GM23338 (cell line): ENCODE measurements around the gene SULF2. TPM values are rescaled to one million over a fixed set of nuclear protein-coding genes. Genes with fewer than 3 reads are reported as not detected.

ENCODE experiments used
- ATAC-seq: fragments of 200-7000 bp; cut with Tn5 transposase; 3 replicates; pipeline ENCODE4 v1.9.1; 2020
- DNase-seq: peaks from one replicate; pipeline ENCODE4 v3.0.0-alpha.2; 2015; ENCODE audit warnings: low spot score
- H2AFZ ChIP-seq: fragments of 200-600 bp; sonication (generic); 2 replicates; pipeline ENCODE4 v1.8.0; 2016; ENCODE audit warnings: antibody characterized with exemption, mild to moderate bottlenecking, moderate library complexity
- H3F3A ChIP-seq: fragments of 200-600 bp; sonication (generic); replicated peaks from 2 replicates; pipeline ENCODE4 v1.8.0; 2017; ENCODE audit warnings: antibody characterized with exemption, mixed run types, low read depth
- H3K27ac ChIP-seq: fragments of 200-600 bp; sonication (generic); 2 replicates; pipeline ENCODE4 v1.6.1; 2016; ENCODE audit warnings: low read depth
- H3K27me3 ChIP-seq: fragments of 200-600 bp; sonication (generic); 2 replicates; pipeline ENCODE4 v1.8.0; 2016; ENCODE audit warnings: mild to moderate bottlenecking, mixed run types, moderate library complexity; ENCODE audit not compliant: insufficient read depth
- H3K36me3 ChIP-seq: fragments of 200-600 bp; sonication (generic); 2 replicates; pipeline ENCODE4 v1.8.0; 2016; ENCODE audit warnings: mild to moderate bottlenecking; ENCODE audit not compliant: insufficient read depth
- H3K4me1 ChIP-seq: fragments of 200-600 bp; sonication (generic); 2 replicates; pipeline ENCODE4 v1.8.0; 2016; ENCODE audit warnings: mild to moderate bottlenecking, moderate library complexity; ENCODE audit not compliant: insufficient read depth
- H3K4me2 ChIP-seq: fragments of 200-600 bp; sonication (generic); 2 replicates; pipeline ENCODE4 v1.7.1; 2017; ENCODE audit warnings: mixed run types
- H3K4me3 ChIP-seq: fragments of 200-600 bp; sonication (generic); 2 replicates; pipeline ENCODE4 v1.6.1; 2016; ENCODE audit warnings: mixed run types
- H3K79me2 ChIP-seq: fragments of 200-600 bp; sonication (generic); replicated peaks from 2 replicates; pipeline ENCODE4 v1.8.0; 2017; ENCODE audit warnings: mild to moderate bottlenecking; ENCODE audit not compliant: insufficient read depth
- H3K9me2 ChIP-seq: fragments of 200-600 bp; sonication (generic); 2 replicates; pipeline ENCODE4 v1.8.0; 2017; ENCODE audit not compliant: insufficient read depth
- H4K20me1 ChIP-seq: fragments of 200-600 bp; sonication (generic); replicated peaks from 2 replicates; pipeline ENCODE4 v1.8.0; 2017; ENCODE audit warnings: mild to moderate bottlenecking; ENCODE audit not compliant: insufficient read depth
- H3K27ac Mint-ChIP-seq: 2 replicates; pipeline ENCODE4 v1.8.0; 2020; ENCODE audit warnings: inconsistent platforms, mild to moderate bottlenecking, moderate library complexity, mixed read lengths
- H3K27me3 Mint-ChIP-seq: 3 replicates; pipeline ENCODE4 v1.8.0; 2022; ENCODE audit warnings: low read depth, mild to moderate bottlenecking, moderate library complexity, mixed read lengths, inconsistent platforms; ENCODE audit not compliant: insufficient read depth, poor library complexity
- H3K36me3 Mint-ChIP-seq: 3 replicates; pipeline ENCODE4 v1.8.0; 2021; ENCODE audit warnings: low read depth, mild to moderate bottlenecking, inconsistent platforms, moderate library complexity, mixed read lengths
- H3K4me1 Mint-ChIP-seq: 3 replicates; pipeline ENCODE4 v1.8.0; 2020; ENCODE audit warnings: mild to moderate bottlenecking, inconsistent platforms, mixed read lengths
- H3K4me3 Mint-ChIP-seq: 3 replicates; pipeline ENCODE4 v1.8.0; 2021; ENCODE audit warnings: moderate library complexity, mild to moderate bottlenecking, inconsistent platforms, mixed read lengths
- H3K9me3 Mint-ChIP-seq: 3 replicates; pipeline ENCODE4 v1.8.0; 2020; ENCODE audit warnings: moderate library complexity, mild to moderate bottlenecking, inconsistent platforms, mixed read lengths
- NANOG ChIP-seq: IDR thresholded peaks from 2 replicates; pipeline ENCODE4 v1.6.1; 2016; ENCODE audit warnings: antibody characterized with exemption, borderline replicate concordance
- STAT1 ChIP-seq: IDR thresholded peaks from one replicate; pipeline ENCODE4 v1.6.1; 2016; ENCODE audit warnings: antibody characterized with exemption; ENCODE audit not compliant: unreplicated experiment
- ZNF331 ChIP-seq: fragments of 250-450 bp; sonication (Bioruptor Pico); IDR thresholded peaks from 2 replicates; pipeline ENCODE4 v1.5.0; 2020; ENCODE audit warnings: low read depth, mild to moderate bottlenecking, moderate library complexity
- polyA plus RNA-seq: library from polyadenylated mRNA; unstranded; fragments of >200 nt; fragmentation: Nextera tagmentation; extraction: Ambion mirVana; gene quantifications from 2 replicates; pipeline ENCODE4 v1.2.1, GENCODE V29; 2016
- total RNA-seq: library from RNA; depleted of rRNA; stranded (reverse); fragments of >200 nt; shearing (Covaris generic); gene quantifications from 2 replicates; pipeline ENCODE4 v1.2.3, GENCODE V29; 2014
- TF ChIP-seq, protein P1 (sequence below), 2 experiments: fragments of 200-600 bp in 1 of 2; sonication (generic) in 1 of 2; conservative IDR thresholded peaks; 2 replicates each; pipeline versions ENCODE4 v1.5.1 to v1.6.1; 2016 to 2017; ENCODE audit warnings: antibody characterized with exemption in 2 of 2, low read depth in 2 of 2, mild to moderate bottlenecking in 2 of 2, moderate library complexity in 1 of 2
- TF ChIP-seq, protein P2 (sequence below): fragments of 250-450 bp; sonication (Bioruptor Pico); IDR thresholded peaks from 2 replicates; pipeline ENCODE4 v1.5.0; 2020; ENCODE audit warnings: mild to moderate bottlenecking, moderate library complexity
- TF ChIP-seq, protein P3 (sequence below): IDR thresholded peaks from 2 replicates; pipeline ENCODE4 v1.6.1; 2016; ENCODE audit warnings: antibody characterized with exemption

SULF2 gene
- total and polyA plus RNA-seq, 2 experiments from 2014 or later, result 9.5 to 20.7 TPM

DNA sequence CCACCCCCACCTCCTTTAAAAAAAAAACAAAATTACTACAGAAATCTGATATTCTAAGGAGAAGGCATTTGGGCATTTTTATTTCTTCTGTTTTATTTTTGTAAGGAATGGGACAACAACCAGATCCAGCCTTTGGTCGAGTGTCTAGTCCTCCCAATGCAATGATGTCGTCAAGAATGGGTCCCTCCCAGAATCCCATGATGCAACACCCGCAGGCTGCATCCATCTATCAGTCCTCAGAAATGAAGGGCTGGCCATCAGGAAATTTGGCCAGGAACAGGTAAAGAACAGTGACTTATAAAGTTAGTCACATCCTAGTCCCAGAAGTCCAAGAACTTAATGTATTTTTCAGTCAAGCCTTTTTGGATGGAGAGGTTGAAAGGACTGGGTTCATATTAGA lies 133.0 kb downstream of the SULF2 start (continued):
- TF ChIP-seq ZNF331 (CRISPR knock-in tag), result no peak
- TF ChIP-seq, protein P1, sequence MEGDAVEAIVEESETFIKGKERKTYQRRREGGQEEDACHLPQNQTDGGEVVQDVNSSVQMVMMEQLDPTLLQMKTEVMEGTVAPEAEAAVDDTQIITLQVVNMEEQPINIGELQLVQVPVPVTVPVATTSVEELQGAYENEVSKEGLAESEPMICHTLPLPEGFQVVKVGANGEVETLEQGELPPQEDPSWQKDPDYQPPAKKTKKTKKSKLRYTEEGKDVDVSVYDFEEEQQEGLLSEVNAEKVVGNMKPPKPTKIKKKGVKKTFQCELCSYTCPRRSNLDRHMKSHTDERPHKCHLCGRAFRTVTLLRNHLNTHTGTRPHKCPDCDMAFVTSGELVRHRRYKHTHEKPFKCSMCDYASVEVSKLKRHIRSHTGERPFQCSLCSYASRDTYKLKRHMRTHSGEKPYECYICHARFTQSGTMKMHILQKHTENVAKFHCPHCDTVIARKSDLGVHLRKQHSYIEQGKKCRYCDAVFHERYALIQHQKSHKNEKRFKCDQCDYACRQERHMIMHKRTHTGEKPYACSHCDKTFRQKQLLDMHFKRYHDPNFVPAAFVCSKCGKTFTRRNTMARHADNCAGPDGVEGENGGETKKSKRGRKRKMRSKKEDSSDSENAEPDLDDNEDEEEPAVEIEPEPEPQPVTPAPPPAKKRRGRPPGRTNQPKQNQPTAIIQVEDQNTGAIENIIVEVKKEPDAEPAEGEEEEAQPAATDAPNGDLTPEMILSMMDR (conservative IDR thresholded peaks at IDR 0.05; ENCODE audit: low read depth in 2 of 2), result no peak
- TF ChIP-seq STAT1, result no peak
- TF ChIP-seq, protein P2, sequence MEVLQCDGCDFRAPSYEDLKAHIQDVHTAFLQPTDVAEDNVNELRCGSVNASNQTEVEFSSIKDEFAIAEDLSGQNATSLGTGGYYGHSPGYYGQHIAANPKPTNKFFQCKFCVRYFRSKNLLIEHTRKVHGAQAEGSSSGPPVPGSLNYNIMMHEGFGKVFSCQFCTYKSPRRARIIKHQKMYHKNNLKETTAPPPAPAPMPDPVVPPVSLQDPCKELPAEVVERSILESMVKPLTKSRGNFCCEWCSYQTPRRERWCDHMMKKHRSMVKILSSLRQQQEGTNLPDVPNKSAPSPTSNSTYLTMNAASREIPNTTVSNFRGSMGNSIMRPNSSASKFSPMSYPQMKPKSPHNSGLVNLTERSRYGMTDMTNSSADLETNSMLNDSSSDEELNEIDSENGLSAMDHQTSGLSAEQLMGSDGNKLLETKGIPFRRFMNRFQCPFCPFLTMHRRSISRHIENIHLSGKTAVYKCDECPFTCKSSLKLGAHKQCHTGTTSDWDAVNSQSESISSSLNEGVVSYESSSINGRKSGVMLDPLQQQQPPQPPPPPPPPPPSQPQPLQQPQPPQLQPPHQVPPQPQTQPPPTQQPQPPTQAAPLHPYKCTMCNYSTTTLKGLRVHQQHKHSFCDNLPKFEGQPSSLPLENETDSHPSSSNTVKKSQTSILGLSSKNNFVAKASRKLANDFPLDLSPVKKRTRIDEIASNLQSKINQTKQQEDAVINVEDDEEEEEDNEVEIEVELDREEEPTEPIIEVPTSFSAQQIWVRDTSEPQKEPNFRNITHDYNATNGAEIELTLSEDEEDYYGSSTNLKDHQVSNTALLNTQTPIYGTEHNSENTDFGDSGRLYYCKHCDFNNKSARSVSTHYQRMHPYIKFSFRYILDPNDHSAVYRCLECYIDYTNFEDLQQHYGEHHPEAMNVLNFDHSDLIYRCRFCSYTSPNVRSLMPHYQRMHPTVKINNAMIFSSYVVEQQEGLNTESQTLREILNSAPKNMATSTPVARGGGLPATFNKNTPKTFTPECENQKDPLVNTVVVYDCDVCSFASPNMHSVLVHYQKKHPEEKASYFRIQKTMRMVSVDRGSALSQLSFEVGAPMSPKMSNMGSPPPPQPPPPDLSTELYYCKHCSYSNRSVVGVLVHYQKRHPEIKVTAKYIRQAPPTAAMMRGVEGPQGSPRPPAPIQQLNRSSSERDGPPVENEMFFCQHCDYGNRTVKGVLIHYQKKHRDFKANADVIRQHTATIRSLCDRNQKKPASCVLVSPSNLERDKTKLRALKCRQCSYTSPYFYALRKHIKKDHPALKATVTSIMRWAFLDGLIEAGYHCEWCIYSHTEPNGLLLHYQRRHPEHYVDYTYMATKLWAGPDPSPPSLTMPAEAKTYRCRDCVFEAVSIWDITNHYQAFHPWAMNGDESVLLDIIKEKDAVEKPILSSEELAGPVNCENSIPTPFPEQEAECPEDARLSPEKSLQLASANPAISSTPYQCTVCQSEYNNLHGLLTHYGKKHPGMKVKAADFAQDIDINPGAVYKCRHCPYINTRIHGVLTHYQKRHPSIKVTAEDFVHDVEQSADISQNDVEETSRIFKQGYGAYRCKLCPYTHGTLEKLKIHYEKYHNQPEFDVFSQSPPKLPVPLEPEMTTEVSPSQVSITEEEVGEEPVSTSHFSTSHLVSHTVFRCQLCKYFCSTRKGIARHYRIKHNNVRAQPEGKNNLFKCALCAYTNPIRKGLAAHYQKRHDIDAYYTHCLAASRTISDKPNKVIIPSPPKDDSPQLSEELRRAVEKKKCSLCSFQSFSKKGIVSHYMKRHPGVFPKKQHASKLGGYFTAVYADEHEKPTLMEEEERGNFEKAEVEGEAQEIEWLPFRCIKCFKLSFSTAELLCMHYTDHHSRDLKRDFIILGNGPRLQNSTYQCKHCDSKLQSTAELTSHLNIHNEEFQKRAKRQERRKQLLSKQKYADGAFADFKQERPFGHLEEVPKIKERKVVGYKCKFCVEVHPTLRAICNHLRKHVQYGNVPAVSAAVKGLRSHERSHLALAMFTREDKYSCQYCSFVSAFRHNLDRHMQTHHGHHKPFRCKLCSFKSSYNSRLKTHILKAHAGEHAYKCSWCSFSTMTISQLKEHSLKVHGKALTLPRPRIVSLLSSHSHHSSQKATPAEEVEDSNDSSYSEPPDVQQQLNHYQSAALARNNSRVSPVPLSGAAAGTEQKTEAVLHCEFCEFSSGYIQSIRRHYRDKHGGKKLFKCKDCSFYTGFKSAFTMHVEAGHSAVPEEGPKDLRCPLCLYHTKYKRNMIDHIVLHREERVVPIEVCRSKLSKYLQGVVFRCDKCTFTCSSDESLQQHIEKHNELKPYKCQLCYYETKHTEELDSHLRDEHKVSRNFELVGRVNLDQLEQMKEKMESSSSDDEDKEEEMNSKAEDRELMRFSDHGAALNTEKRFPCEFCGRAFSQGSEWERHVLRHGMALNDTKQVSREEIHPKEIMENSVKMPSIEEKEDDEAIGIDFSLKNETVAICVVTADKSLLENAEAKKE (CRISPR knock-in tag), result no peak

DNA sequence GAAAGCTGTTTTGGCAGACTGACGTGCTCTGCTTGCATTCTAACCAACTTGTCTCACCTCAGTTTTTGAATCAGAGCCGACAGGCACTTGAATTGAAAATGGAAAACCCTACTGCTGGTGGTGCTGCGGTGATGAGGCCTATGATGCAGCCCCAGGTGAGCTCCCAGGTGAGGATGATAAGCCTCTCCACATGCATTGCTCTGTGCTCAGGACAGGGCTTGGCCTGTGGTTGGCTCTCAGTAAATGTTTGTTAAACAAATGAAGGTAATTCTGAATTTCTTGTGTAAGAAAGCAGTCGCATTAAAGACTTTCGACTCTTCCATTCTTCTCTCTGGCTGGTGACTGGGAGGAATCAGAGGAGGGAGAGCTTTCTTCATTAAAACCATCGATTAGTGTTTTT lies 136.3 kb downstream of the SULF2 start:
- H3K4me1 Mint-ChIP-seq, result peaks cover 50% of the 10 kb centered on the region
- 0 out of 2 replicates have a peak, but pooled peaks cover 3% of the 10 kb centered on the region for H3F3A ChIP-seq
- H4K20me1 ChIP-seq, result no peaks in the 10 kb centered on the region
- no peak overlapping the region; the same call in 2 of the 3 replicates for H3K4me3 Mint-ChIP-seq
- H3K9me2 ChIP-seq, result no peaks in the 10 kb centered on the region
- ATAC-seq, result peak; percentile 99
- H3K4me1 ChIP-seq, result peaks cover 28% of the 10 kb centered on the region
- no peaks in the 10 kb centered on the region for H3K9me3 Mint-ChIP-seq
- H3K27ac Mint-ChIP-seq, result peak overlapping the region; percentile 91
- peak; percentile 78 for DNase-seq
- H3K27me3 Mint-ChIP-seq, result peaks cover 3% of the 10 kb centered on the region
- H2AFZ ChIP-seq, result no peak overlapping the region
- H3K79me2 ChIP-seq, result no peaks in the 10 kb centered on the region
- H3K27ac ChIP-seq, result peak overlapping the region; percentile 84
- no peak overlapping the region for H3K4me3 ChIP-seq
- no peaks in the 10 kb centered on the region for H3K27me3 ChIP-seq
- H3K36me3 Mint-ChIP-seq, result peaks cover 57% of the 10 kb centered on the region
- H3K4me2 ChIP-seq, result peak overlapping the region; percentile 24
- peaks cover 11% of the 10 kb centered on the region; the same call in 1 of the 2 replicates for H3K36me3 ChIP-seq
- TF ChIP-seq, protein P2 (CRISPR knock-in tag), result peak; percentile 45; the same call in 1 of the 2 replicates
- TF ChIP-seq NANOG, result peak; percentile 46; the same call in 1 of the 2 replicates
- TF ChIP-seq, protein P3, sequence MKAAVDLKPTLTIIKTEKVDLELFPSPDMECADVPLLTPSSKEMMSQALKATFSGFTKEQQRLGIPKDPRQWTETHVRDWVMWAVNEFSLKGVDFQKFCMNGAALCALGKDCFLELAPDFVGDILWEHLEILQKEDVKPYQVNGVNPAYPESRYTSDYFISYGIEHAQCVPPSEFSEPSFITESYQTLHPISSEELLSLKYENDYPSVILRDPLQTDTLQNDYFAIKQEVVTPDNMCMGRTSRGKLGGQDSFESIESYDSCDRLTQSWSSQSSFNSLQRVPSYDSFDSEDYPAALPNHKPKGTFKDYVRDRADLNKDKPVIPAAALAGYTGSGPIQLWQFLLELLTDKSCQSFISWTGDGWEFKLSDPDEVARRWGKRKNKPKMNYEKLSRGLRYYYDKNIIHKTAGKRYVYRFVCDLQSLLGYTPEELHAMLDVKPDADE, result no peak
